Retina (tissue), 1 donor: Measurements from ENCODE around the gene KCNK3.
"Not testable (repeated sequence)": the region's sequence is repeated elsewhere in the genome, so short reads cannot be mapped to it uniquely, and the experiment has no call there.

Source experiments
- DNase-seq: peaks from one replicate; pipeline ENCODE4 v3.0.0-alpha.2; 2016

Gene KCNK3

GRCh38 chr2:26692279-26692896 is at the start of gene KCNK3:
TSS of gene KCNK3 (plus strand) at chr2:26692722. CDS start at chr2:26692876, 154 bp downstream.
- DNase-seq: peak; percentile 66

GRCh38 chr2:26644188-26644835 is 48.2 kb upstream of the KCNK3 start:
- DNase-seq: no peak

- DNase-seq: no peak
Measured at GRCh38 chr2:26645762-26646161, 46.8 kb upstream of the KCNK3 start.

GRCh38 chr2:26646986-26647672 is 45.4 kb upstream of the KCNK3 start:
- no peak for DNase-seq

- DNase-seq: no peak
Measured at GRCh38 chr2:26647981-26648380, 44.5 kb upstream of the KCNK3 start.

GRCh38 chr2:26648516-26648915 is 44.0 kb upstream of the KCNK3 start:
- DNase-seq: no peak

- no peak for DNase-seq
Measured at GRCh38 chr2:26649322-26649721, 43.2 kb upstream of the KCNK3 start.

- DNase-seq: no peak
Measured at GRCh38 chr2:26649992-26650712, 42.4 kb upstream of the KCNK3 start.

GRCh38 chr2:26650713-26651469 is 41.6 kb upstream of the KCNK3 start:
- no peak for DNase-seq

GRCh38 chr2:26651470-26651771 is 41.1 kb upstream of the KCNK3 start:
- DNase-seq: no peak

GRCh38 chr2:26651799-26652198 is 40.7 kb upstream of the KCNK3 start:
- no peak for DNase-seq

- no peak for DNase-seq
Measured at GRCh38 chr2:26652361-26653041, 40.0 kb upstream of the KCNK3 start.

GRCh38 chr2:26653207-26654060 is 39.1 kb upstream of the KCNK3 start:
- no peak for DNase-seq

GRCh38 chr2:26654061-26654340 is 38.5 kb upstream of the KCNK3 start:
- DNase-seq: no peak

- DNase-seq: not testable (repeated sequence)
Measured at GRCh38 chr2:26655120-26655519, 37.4 kb upstream of the KCNK3 start.

GRCh38 chr2:26655611-26656195 is 36.8 kb upstream of the KCNK3 start:
- no peak for DNase-seq

- DNase-seq: no peak
Measured at GRCh38 chr2:26657265-26657664, 35.3 kb upstream of the KCNK3 start.

- DNase-seq: no peak
Measured at GRCh38 chr2:26658691-26659346, 33.7 kb upstream of the KCNK3 start.

- DNase-seq: no peak
Measured at GRCh38 chr2:26660363-26660962, 32.1 kb upstream of the KCNK3 start.

- not testable (repeated sequence) for DNase-seq
Measured at GRCh38 chr2:26665296-26665695, 27.2 kb upstream of the KCNK3 start.
